GM18951 (cell line): ENCODE data around the gene LBX2.

Source experiments
- POLR2A ChIP-seq: IDR thresholded peaks from 4 replicates; pipeline ENCODE4 v1.6.1; 2011; ENCODE audit warnings: mild to moderate bottlenecking; ENCODE audit not compliant: insufficient read length, insufficient read depth; ENCODE audit errors: extremely low read depth
- in situ Hi-C: fragments of 300-500 bp; cut with MboI; formaldehyde crosslinking; loops from one replicate; pipeline ENCODE4 v1.12.0; 2022; ENCODE audit warnings: low sequenced_read_pairs, mixed read lengths, inconsistent platforms; ENCODE audit not compliant: unreplicated experiment

LBX2 gene

GRCh38 chr2:74515981-74516633 lies 16.7 kb upstream of the LBX2 start:
- no peak for TF ChIP-seq POLR2A
- in situ Hi-C loops, result no loop called here

GRCh38 chr2:74515271-74515980 lies 16.0 kb upstream of the LBX2 start:
- TF ChIP-seq POLR2A, result no peak
- in situ Hi-C loops, result no loop called here

- no peak for TF ChIP-seq POLR2A
- in situ Hi-C loops, result no loop called here
These were observed 15.2 kb upstream of the LBX2 start, which contains the start of gene TLX2 for GRCh38 chr2:74514368-74515270. TSS of gene TLX2 (plus strand) at chr2:74514450. CDS start at chr2:74514807, 357 bp downstream.

GRCh38 chr2:74513605-74514367 lies 14.4 kb upstream of the LBX2 start:
- no peak for TF ChIP-seq POLR2A
- in situ Hi-C loops, result no loop called here

- in situ Hi-C loops, result no loop called here
- no peak for TF ChIP-seq POLR2A
These were observed 13.6 kb upstream of the LBX2 start for GRCh38 chr2:74512744-74513604.

GRCh38 chr2:74511104-74511989 lies 11.9 kb upstream of the LBX2 start:
- TF ChIP-seq POLR2A, result no peak
- in situ Hi-C loops, result no loop called here

- TF ChIP-seq POLR2A, result no peak
- in situ Hi-C loops, result no loop called here
These were observed 10.9 kb upstream of the LBX2 start for GRCh38 chr2:74510272-74510671.

- in situ Hi-C loops, result no loop called here
- TF ChIP-seq POLR2A, result no peak
These were observed 8.6 kb upstream of the LBX2 start for GRCh38 chr2:74507926-74508520.

GRCh38 chr2:74507145-74507925 lies 7.9 kb upstream of the LBX2 start, which contains the start of gene PCGF1:
TSS of gene PCGF1 (minus strand) at chr2:74507695. CDS start at chr2:74507668, 27 bp downstream.
- in situ Hi-C loops, result no loop called here
- TF ChIP-seq POLR2A, result peak; percentile 83

GRCh38 chr2:74505448-74506246 lies 6.2 kb upstream of the LBX2 start:
- in situ Hi-C loops, result no loop called here
- TF ChIP-seq POLR2A, result no peak
